Central memory CD8-positive, alpha-beta T cell (primary cell): ENCODE data around the gene CST8.
"Not testable (repeated sequence)": the region's sequence is repeated elsewhere in the genome, so short reads cannot be mapped to it uniquely, and the experiment has no call there.

Experiments used
- ATAC-seq: fragments of 150-1000 bp; cut with Tn5 transposase; replicated peaks from 2 replicates; pipeline ENCODE4 v1.10.0; 2022; ENCODE audit warnings: mild to moderate bottlenecking, moderate FRiP score, moderate number of reproducible peaks; ENCODE audit not compliant: poor library complexity, severe bottlenecking; ENCODE audit errors: extremely low read depth
- DNase-seq, 2 donors: peaks; one replicate each; pipeline ENCODE4 v3.0.0; 2021; ENCODE audit warnings: low spot score in 2 of 2
- H3K27ac Mint-ChIP-seq: one replicate; pipeline ENCODE4 v1.8.0; 2022; ENCODE audit warnings: low read depth, mild to moderate bottlenecking, moderate library complexity, mixed read lengths
- H3K27me3 Mint-ChIP-seq: one replicate; pipeline ENCODE4 v1.8.0; 2022; ENCODE audit warnings: mixed read lengths
- H3K36me3 Mint-ChIP-seq: one replicate; pipeline ENCODE4 v1.8.0; 2022; ENCODE audit warnings: mild to moderate bottlenecking, moderate library complexity, mixed read lengths; ENCODE audit not compliant: insufficient read depth
- H3K4me1 Mint-ChIP-seq: one replicate; pipeline ENCODE4 v1.8.0; 2022; ENCODE audit warnings: mixed read lengths
- H3K4me3 Mint-ChIP-seq: one replicate; pipeline ENCODE4 v1.8.0; 2022; ENCODE audit warnings: mild to moderate bottlenecking, moderate library complexity, mixed read lengths
- H3K9me3 Mint-ChIP-seq: one replicate; pipeline ENCODE4 v1.8.0; 2022; ENCODE audit warnings: mixed read lengths

Gene CST8

DNA sequence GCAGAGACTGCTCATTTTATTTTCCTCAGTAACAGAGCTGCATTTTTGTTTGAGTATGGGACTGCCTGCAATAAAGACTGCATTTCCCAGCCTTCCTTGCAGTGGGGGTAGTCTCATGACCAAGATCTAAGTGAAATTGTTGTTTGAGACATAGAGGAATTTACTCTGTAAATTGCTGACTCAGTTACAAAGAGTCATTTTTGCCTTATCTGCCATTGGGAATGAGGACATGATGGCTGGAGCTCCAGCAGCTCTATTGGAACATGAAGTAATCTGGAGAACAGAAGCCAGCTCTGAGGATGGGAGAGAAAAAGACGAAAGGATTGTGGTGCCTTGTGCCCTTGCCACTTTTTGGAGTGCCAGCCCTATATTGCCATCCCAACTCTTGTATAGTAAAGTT, 36.1 kb upstream of the CST8 start:
- H3K36me3 Mint-ChIP-seq, result peaks cover 2% of the 10 kb centered on the region
- no peak overlapping the region for H3K27ac Mint-ChIP-seq
- no peak overlapping the region for H3K4me3 Mint-ChIP-seq
- H3K9me3 Mint-ChIP-seq, result no peaks in the 10 kb centered on the region
- DNase-seq, result no peak
- no peaks in the 10 kb centered on the region for H3K27me3 Mint-ChIP-seq
- peaks cover 24% of the 10 kb centered on the region for H3K4me1 Mint-ChIP-seq
- ATAC-seq, result no peak

DNA sequence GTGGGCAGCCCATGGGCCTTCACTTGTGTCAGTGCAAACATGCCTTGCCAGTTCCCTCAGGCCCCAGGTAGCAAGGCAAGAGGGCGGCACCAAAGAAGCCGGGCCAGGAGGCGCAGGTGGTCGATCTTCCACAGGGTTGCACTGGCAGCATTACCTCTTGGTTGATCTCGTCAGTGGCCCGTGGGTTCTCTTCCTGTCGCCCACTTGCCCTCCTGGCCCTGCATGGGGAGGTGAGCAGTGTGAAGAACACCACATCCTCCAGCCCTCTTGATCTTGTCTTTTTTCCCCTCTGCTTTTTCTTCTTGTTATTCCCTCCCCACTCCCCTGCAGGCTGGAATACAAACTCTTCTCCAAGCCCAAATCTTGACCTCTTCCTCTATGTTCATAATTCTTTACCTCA, 35.3 kb upstream of the CST8 start:
- peak overlapping the region; percentile 97 for H3K27ac Mint-ChIP-seq
- H3K36me3 Mint-ChIP-seq, result peaks cover 2% of the 10 kb centered on the region
- H3K4me3 Mint-ChIP-seq, result peak overlapping the region; percentile 70
- H3K4me1 Mint-ChIP-seq, result peaks cover 26% of the 10 kb centered on the region
- ATAC-seq (no peak), DNase-seq (no peak)
- H3K27me3 Mint-ChIP-seq, result no peaks in the 10 kb centered on the region
- no peaks in the 10 kb centered on the region for H3K9me3 Mint-ChIP-seq

DNA sequence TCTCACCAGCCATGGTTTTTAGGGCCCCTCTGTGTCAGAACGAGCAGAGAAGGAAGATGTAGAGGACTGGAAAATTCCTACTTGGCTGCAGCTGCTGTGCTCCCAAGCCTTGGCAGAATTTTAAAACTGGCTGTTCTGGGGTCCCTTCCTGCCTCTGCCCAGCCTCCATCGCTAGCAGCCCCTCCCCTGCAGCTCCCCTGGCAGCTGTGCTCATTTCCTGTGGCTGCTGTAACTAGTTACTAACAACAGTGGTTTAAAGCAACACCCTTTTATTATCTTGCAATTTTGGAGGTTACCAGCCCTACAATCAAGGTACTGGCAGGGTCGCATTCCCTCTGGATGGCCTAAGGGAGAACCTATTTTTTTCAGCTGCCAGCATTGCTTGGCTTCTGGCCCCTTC, 34.5 kb upstream of the CST8 start:
- Mint-ChIP-seq H3K4me3 (peak overlapping the region; percentile 70), H3K27me3 (no peaks in the 10 kb centered on the region), H3K36me3 (peaks cover 2% of the 10 kb centered on the region), H3K4me1 (peaks cover 26% of the 10 kb centered on the region), H3K27ac (peak overlapping the region; percentile 97), H3K9me3 (no peaks in the 10 kb centered on the region)
- DNase-seq, result peak in 1 of 2 donors; percentile 49
- ATAC-seq, result peak; percentile 90

DNA sequence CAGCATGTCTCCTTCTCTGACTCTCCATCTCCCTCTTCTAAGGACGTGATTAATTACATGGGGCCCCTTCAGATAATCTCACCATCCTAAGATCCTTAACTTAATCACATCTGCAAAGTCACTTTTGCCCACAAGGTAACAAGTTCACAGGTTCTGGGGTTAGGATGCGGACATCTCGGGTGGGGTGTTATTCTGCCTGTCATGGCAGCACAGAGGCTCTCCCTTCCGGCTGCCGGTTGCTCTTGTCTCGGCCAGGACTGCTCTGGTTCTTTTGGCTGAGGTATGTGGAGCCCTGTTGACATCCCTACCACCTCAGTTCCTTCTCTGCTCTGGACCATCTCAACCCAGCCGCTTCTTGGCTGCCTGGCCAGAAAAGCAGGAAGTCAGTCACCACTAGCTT, 34.0 kb upstream of the CST8 start:
- Mint-ChIP-seq H3K36me3 (peaks cover 2% of the 10 kb centered on the region), H3K4me3 (peak overlapping the region; percentile 70), H3K27ac (peak overlapping the region; percentile 97), H3K4me1 (peaks cover 26% of the 10 kb centered on the region), H3K27me3 (no peaks in the 10 kb centered on the region), H3K9me3 (no peaks in the 10 kb centered on the region)
- peak in 1 of 2 donors; percentile 32 for DNase-seq
- peak; percentile 68 for ATAC-seq

DNA sequence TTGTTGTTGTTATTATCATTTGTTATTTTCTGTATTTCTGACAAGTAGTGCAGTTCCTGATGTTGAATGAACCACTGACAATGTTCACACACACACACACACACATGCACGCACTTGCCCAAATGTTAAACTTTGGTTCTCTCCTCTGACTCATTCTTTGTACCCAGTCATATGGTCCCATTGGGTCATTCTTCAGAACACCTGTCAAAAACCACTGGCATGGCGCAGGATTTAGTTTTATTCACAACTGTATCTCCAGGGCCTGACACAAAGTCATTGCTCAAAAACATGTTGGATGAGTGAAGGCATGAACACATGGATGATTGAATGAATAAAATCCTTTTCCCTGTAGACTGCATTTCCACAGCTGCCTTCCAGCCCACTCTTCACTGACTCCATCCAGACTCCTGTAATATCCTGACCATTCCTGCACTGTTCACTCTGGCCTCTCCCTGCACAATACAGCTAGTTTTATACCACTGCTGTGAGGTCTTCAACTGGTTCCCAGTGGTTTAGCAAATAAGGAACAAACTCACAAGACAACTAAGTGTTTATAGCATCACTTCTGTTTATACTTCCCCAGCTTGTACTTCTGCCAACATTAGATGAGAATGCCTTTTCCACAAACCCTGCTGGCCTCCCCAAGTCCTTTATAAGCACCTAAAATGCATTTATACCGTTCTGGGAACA, 31.3 kb upstream of the CST8 start:
- DNase-seq, result no peak
- H3K4me3 Mint-ChIP-seq, result no peak overlapping the region
- H3K36me3 Mint-ChIP-seq, result peaks cover 2% of the 10 kb centered on the region
- no peak for ATAC-seq
- H3K9me3 Mint-ChIP-seq, result no peaks in the 10 kb centered on the region
- no peaks in the 10 kb centered on the region for H3K27me3 Mint-ChIP-seq
- H3K27ac Mint-ChIP-seq, result peak overlapping the region; percentile 2
- H3K4me1 Mint-ChIP-seq, result peaks cover 26% of the 10 kb centered on the region

DNA sequence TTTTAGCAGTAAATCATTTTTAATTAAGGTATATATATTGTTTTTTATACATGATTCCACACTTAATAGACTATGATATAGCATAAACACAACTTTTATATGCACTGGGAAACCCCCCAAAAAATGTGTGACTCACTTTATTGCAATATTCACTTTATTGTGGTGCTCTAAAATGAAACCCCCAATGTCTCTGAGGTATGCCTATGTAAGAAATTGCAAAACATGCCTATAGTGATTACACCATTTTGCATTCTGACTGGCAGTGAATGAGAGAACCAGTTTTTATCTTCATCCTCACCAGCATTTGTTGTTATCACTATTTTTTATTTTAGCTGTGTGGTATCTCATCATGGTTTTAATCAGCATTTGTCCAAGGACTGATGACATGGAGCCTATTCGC, 29.7 kb upstream of the CST8 start:
- Mint-ChIP-seq H3K4me3 (no peak overlapping the region), H3K27me3 (no peaks in the 10 kb centered on the region), H3K36me3 (no peaks in the 10 kb centered on the region), H3K4me1 (peaks cover 20% of the 10 kb centered on the region), H3K9me3 (peaks cover 2% of the 10 kb centered on the region), H3K27ac (no peak overlapping the region)
- no peak for DNase-seq
- no peak for ATAC-seq

DNA sequence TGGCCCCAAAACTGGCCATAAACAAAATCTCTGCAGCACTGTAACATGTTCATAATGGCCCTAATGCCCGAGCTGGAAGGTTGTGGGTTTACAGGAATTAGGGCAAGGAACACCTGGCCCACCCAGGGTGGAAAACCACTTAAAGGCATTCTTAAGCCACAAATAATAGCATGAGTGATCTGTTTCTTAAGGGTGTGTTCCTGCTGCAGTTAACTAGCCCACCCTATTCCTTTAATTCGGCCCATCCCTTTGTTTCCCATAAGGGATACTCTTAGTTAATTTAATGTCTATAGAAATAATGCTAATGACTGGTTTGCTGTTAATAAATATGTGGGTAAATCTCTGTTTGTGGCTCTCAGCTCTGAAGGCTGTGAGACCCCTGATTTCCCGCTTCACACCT, 24.0 kb upstream of the CST8 start:
- not testable (repeated sequence) for H3K4me3 Mint-ChIP-seq, H3K27me3 Mint-ChIP-seq, H3K4me1 Mint-ChIP-seq, H3K36me3 Mint-ChIP-seq, DNase-seq, ATAC-seq, H3K27ac Mint-ChIP-seq
- peaks cover 11% of the 10 kb centered on the region for H3K9me3 Mint-ChIP-seq

DNA sequence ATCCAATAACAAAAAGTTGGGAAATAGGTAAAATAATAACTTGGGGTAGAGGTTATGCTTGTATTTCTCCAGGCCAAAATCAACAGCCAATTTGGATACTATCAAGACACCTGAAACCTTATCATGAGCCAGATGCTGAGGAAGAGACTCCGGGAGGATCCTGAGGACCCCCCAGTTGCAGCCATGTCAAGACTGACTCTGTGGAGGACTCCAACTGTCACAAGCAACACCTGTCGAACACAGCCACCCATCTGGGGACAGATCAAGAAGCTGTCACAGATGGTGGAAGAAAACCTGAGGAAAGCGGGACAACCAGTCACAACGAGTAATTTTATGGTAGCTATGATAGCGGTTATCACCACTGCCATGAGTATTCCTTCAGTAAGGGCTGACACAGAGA, 18.6 kb upstream of the CST8 start:
- not testable (repeated sequence) for H3K4me1 Mint-ChIP-seq, H3K4me3 Mint-ChIP-seq, ATAC-seq, H3K27me3 Mint-ChIP-seq, H3K27ac Mint-ChIP-seq, H3K9me3 Mint-ChIP-seq, H3K36me3 Mint-ChIP-seq, DNase-seq

DNA sequence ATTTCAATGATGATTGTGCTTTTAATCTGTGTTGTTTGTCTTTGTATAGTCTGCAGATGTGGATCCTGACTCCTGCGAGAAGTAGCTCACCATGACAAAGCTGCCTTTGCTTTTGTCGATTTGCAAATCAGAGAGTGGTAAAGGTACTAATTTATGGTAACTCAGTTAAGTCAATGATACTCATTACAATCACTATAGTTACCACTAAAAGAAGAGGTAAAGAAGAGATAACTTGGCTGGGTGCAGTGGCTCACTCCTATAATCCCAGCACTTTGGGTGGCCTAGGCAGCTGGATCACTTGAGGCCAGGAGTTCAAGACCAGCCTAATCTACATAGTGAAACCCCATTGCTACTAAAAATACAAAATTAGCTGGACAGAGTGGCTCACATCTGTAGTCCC, 17.6 kb upstream of the CST8 start:
- not testable (repeated sequence) for H3K27me3 Mint-ChIP-seq, H3K4me3 Mint-ChIP-seq, DNase-seq, H3K9me3 Mint-ChIP-seq, ATAC-seq, H3K36me3 Mint-ChIP-seq, H3K27ac Mint-ChIP-seq, H3K4me1 Mint-ChIP-seq

DNA sequence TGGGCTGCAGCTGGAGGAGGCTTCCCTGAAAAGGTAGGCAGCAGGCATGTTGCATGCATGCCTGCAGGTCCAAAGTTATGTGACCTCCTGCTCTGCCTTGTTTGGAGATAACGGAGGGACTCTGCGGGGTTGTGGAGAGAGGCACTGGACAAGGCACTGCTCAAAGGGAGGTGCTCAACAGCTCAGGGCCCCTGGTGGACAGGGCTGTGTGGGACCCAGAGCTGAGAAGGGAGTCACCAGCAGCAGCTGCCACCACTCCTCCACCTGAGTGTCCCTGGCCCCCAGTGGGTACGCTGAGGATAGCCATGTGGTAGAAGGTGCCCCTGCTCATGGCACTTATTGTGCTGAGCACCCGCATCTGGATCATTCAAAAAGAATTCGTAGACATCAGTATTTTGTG, 15.5 kb upstream of the CST8 start:
- H3K36me3 Mint-ChIP-seq, result no peaks in the 10 kb centered on the region
- H3K4me1 Mint-ChIP-seq, result no peaks in the 10 kb centered on the region
- ATAC-seq (no peak), DNase-seq (no peak)
- H3K9me3 Mint-ChIP-seq, result no peaks in the 10 kb centered on the region
- H3K27ac Mint-ChIP-seq, result no peak overlapping the region
- H3K27me3 Mint-ChIP-seq, result no peaks in the 10 kb centered on the region
- no peak overlapping the region for H3K4me3 Mint-ChIP-seq

DNA sequence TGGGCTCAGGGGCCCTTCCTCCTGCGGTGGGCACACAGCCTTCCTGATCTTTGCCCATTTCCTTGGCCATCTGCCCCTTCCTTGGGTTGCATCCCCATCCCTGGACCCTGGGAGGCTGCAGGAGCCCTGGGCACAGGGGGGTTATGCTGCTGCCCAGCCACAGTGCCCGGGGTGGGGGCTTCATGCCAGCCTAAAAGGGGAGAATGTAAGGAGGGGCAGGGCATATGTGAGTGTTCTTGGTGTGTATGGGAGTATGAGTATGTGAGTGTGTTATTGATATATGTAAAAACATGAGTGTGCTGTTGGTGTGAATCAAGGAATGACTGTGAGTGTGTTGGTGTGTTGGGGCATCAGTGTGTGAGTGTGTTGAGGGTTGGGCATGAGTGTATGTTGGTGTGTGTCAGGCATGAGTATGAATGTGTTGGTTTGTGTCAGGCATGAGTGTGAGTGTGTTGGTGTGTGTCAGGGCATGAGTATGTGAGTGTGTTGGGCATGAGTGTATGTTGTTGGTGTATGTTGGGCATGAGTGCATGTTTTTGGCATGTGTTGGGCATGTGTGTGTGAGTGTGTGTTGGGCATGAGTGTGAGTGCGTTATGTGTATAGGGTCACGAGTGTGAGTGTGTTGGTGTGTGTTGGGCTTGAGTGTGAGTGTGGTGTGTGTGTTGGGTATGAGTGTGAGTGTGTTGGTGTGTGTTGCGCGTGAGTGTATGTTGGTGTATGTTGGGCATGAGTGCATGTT, 14.7 kb upstream of the CST8 start:
- ATAC-seq, result no peak
- no peaks in the 10 kb centered on the region for H3K27me3 Mint-ChIP-seq
- no peak for DNase-seq
- H3K4me1 Mint-ChIP-seq, result no peaks in the 10 kb centered on the region
- no peak overlapping the region for H3K27ac Mint-ChIP-seq
- no peaks in the 10 kb centered on the region for H3K9me3 Mint-ChIP-seq
- no peak overlapping the region for H3K4me3 Mint-ChIP-seq
- H3K36me3 Mint-ChIP-seq, result no peaks in the 10 kb centered on the region

DNA sequence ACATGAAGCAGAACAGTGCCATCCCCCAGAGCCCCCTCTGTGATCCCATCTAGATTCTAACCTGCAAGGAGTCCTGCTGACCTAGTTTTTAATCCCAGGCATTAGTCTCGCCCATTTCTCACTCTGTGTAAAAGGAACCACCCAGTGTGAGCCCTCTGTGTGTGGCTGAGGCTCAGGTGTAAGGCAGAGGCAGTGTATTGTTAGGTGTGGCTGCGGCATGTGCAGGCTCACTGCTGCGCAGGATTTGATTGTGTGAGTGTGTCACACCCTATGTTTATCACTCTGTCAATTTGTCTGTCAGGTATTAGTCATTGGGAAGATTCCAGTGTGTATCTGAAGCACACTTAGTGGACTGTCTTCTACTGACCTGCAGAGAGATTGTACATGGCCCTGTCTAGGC, 13.7 kb upstream of the CST8 start:
- Mint-ChIP-seq H3K9me3 (no peaks in the 10 kb centered on the region), H3K36me3 (no peaks in the 10 kb centered on the region), H3K4me1 (no peaks in the 10 kb centered on the region), H3K27ac (no peak overlapping the region), H3K27me3 (no peaks in the 10 kb centered on the region), H3K4me3 (no peak overlapping the region)
- ATAC-seq, result no peak
- DNase-seq, result no peak

DNA sequence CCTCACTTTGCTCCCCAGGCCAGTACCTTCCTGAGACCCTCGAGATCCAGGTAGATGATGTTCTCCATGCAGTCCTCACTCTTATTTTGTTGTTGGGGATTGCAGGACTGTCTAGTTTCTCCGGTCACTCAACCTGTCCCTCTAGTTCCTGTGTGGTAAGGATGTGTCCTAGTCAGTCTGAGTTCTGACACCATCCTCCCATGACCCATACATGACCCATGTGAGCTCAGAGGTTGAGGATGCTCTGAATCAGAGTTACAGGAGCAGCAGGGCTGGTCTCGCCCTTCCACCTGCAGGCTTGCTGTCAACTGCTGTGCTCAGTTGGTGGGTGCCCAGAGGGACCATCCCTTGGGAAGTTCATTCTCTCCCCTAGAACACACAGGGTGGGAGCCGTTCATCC, 11.9 kb upstream of the CST8 start:
- Mint-ChIP-seq H3K27me3 (no peaks in the 10 kb centered on the region), H3K4me3 (no peak overlapping the region), H3K9me3 (no peaks in the 10 kb centered on the region), H3K4me1 (no peaks in the 10 kb centered on the region), H3K27ac (no peak overlapping the region), H3K36me3 (no peaks in the 10 kb centered on the region)
- DNase-seq (no peak), ATAC-seq (no peak)
